Measurements from ENCODE around the gene MORF4L1. TPM values are rescaled to one million over a fixed set of nuclear protein-coding genes. Genes with fewer than 3 reads are reported as not detected.
A peak's percentile ranks its signal among the peaks of the same experiment; 100 is the strongest.

Gene MORF4L1
- total RNA-seq, 2 experiments from 2014 or later = 463 to 496 TPM

DNA sequence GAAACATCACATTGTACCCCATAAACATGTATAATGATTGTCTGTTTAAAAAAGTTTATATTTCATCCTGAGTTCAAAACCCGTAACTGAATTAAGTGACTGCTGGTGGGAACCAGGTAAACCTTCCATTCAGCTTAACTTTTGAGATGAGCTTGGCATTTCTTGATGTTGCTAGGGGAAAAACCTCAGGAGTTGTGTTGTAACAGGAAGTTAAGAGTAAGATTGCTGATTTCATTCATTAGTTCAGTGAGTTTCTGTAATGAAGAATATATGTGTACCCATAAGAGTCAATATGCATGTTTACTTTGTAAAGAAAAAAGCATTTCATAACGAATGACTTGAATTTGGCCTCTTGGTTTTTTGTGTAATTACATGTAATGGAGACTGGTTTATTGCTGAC, 39.6 kb downstream of the MORF4L1 start:
- Histone ChIP-seq H3K4me1 (ENCODE audit: insufficient read depth, low read length) (peaks cover 15% of the 10 kb centered on the region), H3K27ac (ENCODE audit: low read depth in 1 of 2, low read length in 2 of 2) (no peak overlapping the region), H3K36me3 (ENCODE audit: insufficient read depth, low read length) (peaks cover 71% of the 10 kb centered on the region), H3K4me3 (ENCODE audit: low read length) (no peak overlapping the region), H3K27me3 (ENCODE audit: control insufficient read depth in 1 of 2, insufficient read depth in 2 of 2, low read length in 2 of 2) (no peaks in the 10 kb centered on the region), H3K9me3 (ENCODE audit: control insufficient read depth in 1 of 2, insufficient read depth in 1 of 2, low read length in 2 of 2) (no peaks in the 10 kb centered on the region)
- ATAC-seq (ENCODE audit: poor library complexity) (no peak), DNase-seq (no peak)
- peak overlapping the region; percentile 0 for H3K27ac Mint-ChIP-seq
- peaks cover 25% of the 10 kb centered on the region for H3K4me1 Mint-ChIP-seq (ENCODE audit: low read depth)
- H3K27me3 Mint-ChIP-seq = no peaks in the 10 kb centered on the region
- peaks cover 86% of the 10 kb centered on the region for H3K36me3 Mint-ChIP-seq (ENCODE audit: low read depth)
- no peak overlapping the region for H3K4me3 Mint-ChIP-seq
- intact Hi-C loops (cut with DNase I, micrococcal nuclease) = loop anchor here in 1 of 2 experiments (5.0 kb wide), 1 partner anchor 270 kb away; no protein-coding TSS in a partner anchor
- POLR2A ChIA-PET = no interaction called here
- H3K9me3 Mint-ChIP-seq = no peaks in the 10 kb centered on the region
- TF ChIP-seq, protein P1, sequence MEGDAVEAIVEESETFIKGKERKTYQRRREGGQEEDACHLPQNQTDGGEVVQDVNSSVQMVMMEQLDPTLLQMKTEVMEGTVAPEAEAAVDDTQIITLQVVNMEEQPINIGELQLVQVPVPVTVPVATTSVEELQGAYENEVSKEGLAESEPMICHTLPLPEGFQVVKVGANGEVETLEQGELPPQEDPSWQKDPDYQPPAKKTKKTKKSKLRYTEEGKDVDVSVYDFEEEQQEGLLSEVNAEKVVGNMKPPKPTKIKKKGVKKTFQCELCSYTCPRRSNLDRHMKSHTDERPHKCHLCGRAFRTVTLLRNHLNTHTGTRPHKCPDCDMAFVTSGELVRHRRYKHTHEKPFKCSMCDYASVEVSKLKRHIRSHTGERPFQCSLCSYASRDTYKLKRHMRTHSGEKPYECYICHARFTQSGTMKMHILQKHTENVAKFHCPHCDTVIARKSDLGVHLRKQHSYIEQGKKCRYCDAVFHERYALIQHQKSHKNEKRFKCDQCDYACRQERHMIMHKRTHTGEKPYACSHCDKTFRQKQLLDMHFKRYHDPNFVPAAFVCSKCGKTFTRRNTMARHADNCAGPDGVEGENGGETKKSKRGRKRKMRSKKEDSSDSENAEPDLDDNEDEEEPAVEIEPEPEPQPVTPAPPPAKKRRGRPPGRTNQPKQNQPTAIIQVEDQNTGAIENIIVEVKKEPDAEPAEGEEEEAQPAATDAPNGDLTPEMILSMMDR (IDR thresholded peaks at IDR 0.05) = no peak
- CTCF ChIA-PET = no interaction called here

DNA sequence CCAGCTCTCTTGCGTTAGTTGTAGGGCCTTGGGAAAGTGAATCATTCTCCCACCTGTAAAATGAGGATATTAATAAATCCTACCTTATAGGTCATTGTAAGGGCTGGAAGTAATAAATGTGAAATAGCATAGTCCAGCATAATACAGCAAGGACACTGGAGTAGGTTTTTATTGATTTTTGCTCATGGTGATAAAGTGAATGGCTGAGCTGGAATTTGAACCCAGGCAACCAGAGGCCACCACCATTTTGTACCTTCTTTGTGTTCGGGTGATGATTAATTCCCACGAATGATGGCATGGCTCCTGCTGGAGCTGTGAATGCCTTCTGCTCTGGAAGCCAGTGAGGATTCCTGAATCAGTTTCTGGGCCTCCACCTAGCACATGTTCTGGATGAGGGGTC, 40.3 kb downstream of the MORF4L1 start:
- Mint-ChIP-seq H3K27ac (no peak overlapping the region), H3K9me3 (no peaks in the 10 kb centered on the region), H3K4me1 (ENCODE audit: low read depth) (peaks cover 18% of the 10 kb centered on the region), H3K4me3 (no peak overlapping the region), H3K36me3 (ENCODE audit: low read depth) (peaks cover 85% of the 10 kb centered on the region), H3K27me3 (no peaks in the 10 kb centered on the region)
- Histone ChIP-seq H3K36me3 (ENCODE audit: insufficient read depth, low read length) (peaks cover 73% of the 10 kb centered on the region), H3K4me3 (ENCODE audit: low read length) (no peak overlapping the region), H3K27me3 (ENCODE audit: control insufficient read depth in 1 of 2, insufficient read depth in 2 of 2, low read length in 2 of 2) (no peaks in the 10 kb centered on the region), H3K27ac (ENCODE audit: low read depth in 1 of 2, low read length in 2 of 2) (no peak overlapping the region), H3K9me3 (ENCODE audit: control insufficient read depth in 1 of 2, insufficient read depth in 1 of 2, low read length in 2 of 2) (no peaks in the 10 kb centered on the region), H3K4me1 (ENCODE audit: insufficient read depth, low read length) (peaks cover 15% of the 10 kb centered on the region)
- CTCF ChIA-PET = no interaction called here
- ATAC-seq (ENCODE audit: poor library complexity) (no peak), DNase-seq (no peak)
- intact Hi-C loops (cut with DNase I, micrococcal nuclease) = loop anchor here in 1 of 2 experiments (5.0 kb wide), 1 partner anchor 269 kb away; no protein-coding TSS in a partner anchor
- TF ChIP-seq, protein P1 (IDR thresholded peaks at IDR 0.05) = no peak
- POLR2A ChIA-PET = no interaction called here

DNA sequence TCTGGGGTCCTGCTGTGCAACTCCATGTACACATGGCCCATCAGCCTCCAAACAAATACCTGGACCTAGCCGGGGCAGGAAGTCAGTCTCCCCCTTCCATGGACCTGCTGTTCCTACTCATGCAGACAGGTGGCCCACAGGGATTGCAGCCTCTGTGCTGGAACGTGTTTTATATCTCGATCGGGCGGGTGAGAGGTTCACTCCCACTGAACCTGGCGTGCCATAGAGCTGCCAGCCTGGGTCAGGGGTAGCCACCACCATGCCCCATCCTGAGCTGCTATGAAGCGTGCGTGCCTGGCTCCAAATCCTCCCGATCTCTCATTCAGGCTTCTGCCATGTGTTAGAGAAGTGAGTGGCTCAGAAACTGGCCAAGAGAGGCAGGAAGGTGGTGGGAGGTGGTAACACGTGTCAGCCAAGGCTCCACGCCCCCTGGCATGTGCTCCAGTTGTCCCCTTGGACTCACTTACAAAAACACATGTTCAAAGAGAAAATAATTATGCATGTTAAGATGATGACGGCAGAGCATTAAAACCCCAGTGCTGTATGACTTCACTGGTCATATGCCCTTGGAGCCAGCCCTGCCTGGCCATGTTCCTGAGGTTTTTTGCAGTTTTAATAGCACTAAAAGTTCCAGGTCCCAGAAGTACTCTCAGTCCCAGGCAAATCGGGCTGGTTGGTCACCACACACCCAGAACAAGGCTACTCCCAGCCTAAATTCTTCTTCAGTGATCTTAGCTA, 41.5 kb downstream of the MORF4L1 start:
- no peaks in the 10 kb centered on the region for H3K9me3 Mint-ChIP-seq
- DNase-seq (peak in 1 of 14 experiments; percentile 25), ATAC-seq (ENCODE audit: poor library complexity) (no peak)
- no peaks in the 10 kb centered on the region for H3K27me3 Mint-ChIP-seq
- H3K36me3 ChIP-seq (ENCODE audit: insufficient read depth, low read length) = peaks cover 75% of the 10 kb centered on the region
- POLR2A ChIA-PET = no interaction called here
- TF ChIP-seq, protein P1 (IDR thresholded peaks at IDR 0.05) = no peak
- no peak overlapping the region for H3K4me3 ChIP-seq (ENCODE audit: low read length)
- H3K27me3 ChIP-seq (ENCODE audit: control insufficient read depth in 1 of 2, insufficient read depth in 2 of 2, low read length in 2 of 2) = no peaks in the 10 kb centered on the region
- H3K4me1 Mint-ChIP-seq (ENCODE audit: low read depth) = peaks cover 18% of the 10 kb centered on the region
- intact Hi-C loops (cut with DNase I, micrococcal nuclease) = loop anchor here in 1 of 2 experiments (5.0 kb wide), 1 partner anchor 268 kb away; no protein-coding TSS in a partner anchor
- no peak overlapping the region for H3K27ac Mint-ChIP-seq
- H3K4me1 ChIP-seq (ENCODE audit: insufficient read depth, low read length) = peaks cover 15% of the 10 kb centered on the region
- peaks cover 82% of the 10 kb centered on the region for H3K36me3 Mint-ChIP-seq (ENCODE audit: low read depth)
- H3K4me3 Mint-ChIP-seq = no peak overlapping the region
- H3K27ac ChIP-seq (ENCODE audit: low read depth in 1 of 2, low read length in 2 of 2) = no peak overlapping the region
- CTCF ChIA-PET = no interaction called here
- H3K9me3 ChIP-seq (ENCODE audit: control insufficient read depth in 1 of 2, insufficient read depth in 1 of 2, low read length in 2 of 2) = no peaks in the 10 kb centered on the region
